ENCODE measurements around the gene GPC3. TPM values are rescaled to one million over a fixed set of nuclear protein-coding genes. Genes with fewer than 3 reads are reported as not detected.

GPC3 gene
- total RNA-seq, 1 experiment from 2014 or later: 32.4 TPM

DNA sequence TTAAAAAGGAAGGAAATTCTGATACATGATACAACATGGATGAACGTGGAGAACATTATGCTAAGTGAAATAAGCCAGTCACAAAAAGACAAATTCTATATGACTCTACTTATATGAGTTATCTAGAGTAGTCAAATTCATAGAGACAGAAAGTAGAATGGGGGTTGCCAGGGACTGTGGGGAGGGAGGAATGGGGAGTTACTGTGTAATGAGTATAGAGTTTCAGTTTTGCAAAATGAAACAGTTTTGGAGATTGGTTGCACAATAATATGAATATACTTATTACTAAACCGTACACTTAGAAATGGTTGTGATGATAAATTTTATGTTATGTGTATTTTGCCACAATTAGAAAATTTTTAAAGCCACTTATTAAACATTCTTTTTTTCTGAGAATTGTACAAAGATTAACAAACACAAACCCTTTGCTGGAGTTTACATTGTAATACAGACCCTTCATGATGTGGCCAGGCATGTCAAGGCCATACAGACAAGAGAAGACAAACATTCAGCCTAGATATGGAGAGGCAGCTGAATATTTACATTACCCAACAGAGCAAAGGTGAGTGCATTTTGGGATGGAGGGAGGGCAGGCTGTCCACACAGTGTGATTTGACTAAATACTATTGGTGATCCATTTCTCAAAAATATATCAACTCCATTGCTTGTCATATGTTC lies 21.2 kb upstream of the GPC3 start (continued):
- TF ChIP-seq, protein P1, sequence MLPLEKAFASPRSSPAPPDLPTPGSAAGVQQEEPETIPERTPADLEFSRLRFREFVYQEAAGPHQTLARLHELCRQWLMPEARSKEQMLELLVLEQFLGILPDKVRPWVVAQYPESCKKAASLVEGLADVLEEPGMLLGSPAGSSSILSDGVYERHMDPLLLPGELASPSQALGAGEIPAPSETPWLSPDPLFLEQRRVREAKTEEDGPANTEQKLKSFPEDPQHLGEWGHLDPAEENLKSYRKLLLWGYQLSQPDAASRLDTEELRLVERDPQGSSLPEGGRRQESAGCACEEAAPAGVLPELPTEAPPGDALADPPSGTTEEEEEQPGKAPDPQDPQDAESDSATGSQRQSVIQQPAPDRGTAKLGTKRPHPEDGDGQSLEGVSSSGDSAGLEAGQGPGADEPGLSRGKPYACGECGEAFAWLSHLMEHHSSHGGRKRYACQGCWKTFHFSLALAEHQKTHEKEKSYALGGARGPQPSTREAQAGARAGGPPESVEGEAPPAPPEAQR (CRISPR knock-in tag; IDR thresholded peaks at IDR 0.05): no peak
- no peak for TF ChIP-seq ZNF138 (CRISPR knock-in tag; conservative IDR thresholded peaks at IDR 0.05)
- TF ChIP-seq SMAD3 (CRISPR knock-in tag; IDR thresholded peaks at IDR 0.05; ENCODE audit: borderline replicate concordance): no peak

DNA sequence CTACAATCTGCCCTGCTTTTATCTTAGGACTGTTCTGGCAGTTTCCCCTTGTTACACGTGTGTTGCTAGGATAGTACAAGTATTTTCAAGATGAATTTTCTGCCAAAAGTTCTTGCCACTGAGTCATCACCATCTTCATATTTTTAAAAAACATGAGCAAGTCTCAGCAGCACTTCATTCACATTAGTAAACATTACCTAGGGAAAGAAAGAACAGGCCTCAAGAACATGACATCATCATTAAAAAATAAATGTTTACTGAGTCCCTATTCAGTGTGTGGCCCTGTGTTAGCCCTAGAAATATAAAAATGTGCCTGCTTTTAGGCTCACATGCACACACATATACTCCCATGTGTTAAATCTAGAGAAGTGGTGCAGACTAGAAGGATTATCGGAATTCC lies 18.7 kb upstream of the GPC3 start:
- Mint-ChIP-seq H3K4me1 (peaks cover 23% of the 10 kb centered on the region), H3K27me3 (ENCODE audit: low read depth) (no peaks in the 10 kb centered on the region), H3K36me3 (no peaks in the 10 kb centered on the region), H3K27ac (no peak overlapping the region), H3K4me3 (no peak overlapping the region), H3K9me3 (no peaks in the 10 kb centered on the region)
- DNase-seq (ENCODE audit: low spot score): no peak
- TF ChIP-seq, protein P2, sequence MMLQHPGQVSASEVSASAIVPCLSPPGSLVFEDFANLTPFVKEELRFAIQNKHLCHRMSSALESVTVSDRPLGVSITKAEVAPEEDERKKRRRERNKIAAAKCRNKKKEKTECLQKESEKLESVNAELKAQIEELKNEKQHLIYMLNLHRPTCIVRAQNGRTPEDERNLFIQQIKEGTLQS (CRISPR knock-in tag; conservative IDR thresholded peaks at IDR 0.05): no peak
- TF ChIP-seq ZNF423 (CRISPR knock-in tag; IDR thresholded peaks at IDR 0.05) (no peak), CBFB (CRISPR knock-in tag; IDR thresholded peaks at IDR 0.05; ENCODE audit: low read depth) (no peak), GTF2I (CRISPR knock-in tag; conservative IDR thresholded peaks at IDR 0.05) (no peak), RELA (CRISPR knock-in tag; IDR thresholded peaks at IDR 0.05; ENCODE audit: borderline replicate concordance) (no peak), NR2C2 (CRISPR knock-in tag; IDR thresholded peaks at IDR 0.05) (no peak), SOX15 (CRISPR knock-in tag; IDR thresholded peaks at IDR 0.05) (no peak), JAZF1 (CRISPR knock-in tag; IDR thresholded peaks at IDR 0.05) (no peak), KAT7 (CRISPR knock-in tag; IDR thresholded peaks at IDR 0.05; ENCODE audit: borderline replicate concordance) (no peak), ESRRA (CRISPR knock-in tag; IDR thresholded peaks at IDR 0.05; ENCODE audit: borderline replicate concordance) (no peak), ZNF138 (CRISPR knock-in tag; conservative IDR thresholded peaks at IDR 0.05) (no peak)
- TF ChIP-seq, protein P3, sequence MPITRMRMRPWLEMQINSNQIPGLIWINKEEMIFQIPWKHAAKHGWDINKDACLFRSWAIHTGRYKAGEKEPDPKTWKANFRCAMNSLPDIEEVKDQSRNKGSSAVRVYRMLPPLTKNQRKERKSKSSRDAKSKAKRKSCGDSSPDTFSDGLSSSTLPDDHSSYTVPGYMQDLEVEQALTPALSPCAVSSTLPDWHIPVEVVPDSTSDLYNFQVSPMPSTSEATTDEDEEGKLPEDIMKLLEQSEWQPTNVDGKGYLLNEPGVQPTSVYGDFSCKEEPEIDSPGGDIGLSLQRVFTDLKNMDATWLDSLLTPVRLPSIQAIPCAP (CRISPR knock-in tag; IDR thresholded peaks at IDR 0.05): no peak
- TF ChIP-seq, protein P4, sequence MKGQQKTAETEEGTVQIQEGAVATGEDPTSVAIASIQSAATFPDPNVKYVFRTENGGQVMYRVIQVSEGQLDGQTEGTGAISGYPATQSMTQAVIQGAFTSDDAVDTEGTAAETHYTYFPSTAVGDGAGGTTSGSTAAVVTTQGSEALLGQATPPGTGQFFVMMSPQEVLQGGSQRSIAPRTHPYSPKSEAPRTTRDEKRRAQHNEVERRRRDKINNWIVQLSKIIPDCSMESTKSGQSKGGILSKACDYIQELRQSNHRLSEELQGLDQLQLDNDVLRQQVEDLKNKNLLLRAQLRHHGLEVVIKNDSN (CRISPR knock-in tag; IDR thresholded peaks at IDR 0.05): no peak
- TF ChIP-seq, protein P5, sequence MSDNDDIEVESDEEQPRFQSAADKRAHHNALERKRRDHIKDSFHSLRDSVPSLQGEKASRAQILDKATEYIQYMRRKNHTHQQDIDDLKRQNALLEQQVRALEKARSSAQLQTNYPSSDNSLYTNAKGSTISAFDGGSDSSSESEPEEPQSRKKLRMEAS (CRISPR knock-in tag; IDR thresholded peaks at IDR 0.05): no peak
- TF ChIP-seq, protein P6, sequence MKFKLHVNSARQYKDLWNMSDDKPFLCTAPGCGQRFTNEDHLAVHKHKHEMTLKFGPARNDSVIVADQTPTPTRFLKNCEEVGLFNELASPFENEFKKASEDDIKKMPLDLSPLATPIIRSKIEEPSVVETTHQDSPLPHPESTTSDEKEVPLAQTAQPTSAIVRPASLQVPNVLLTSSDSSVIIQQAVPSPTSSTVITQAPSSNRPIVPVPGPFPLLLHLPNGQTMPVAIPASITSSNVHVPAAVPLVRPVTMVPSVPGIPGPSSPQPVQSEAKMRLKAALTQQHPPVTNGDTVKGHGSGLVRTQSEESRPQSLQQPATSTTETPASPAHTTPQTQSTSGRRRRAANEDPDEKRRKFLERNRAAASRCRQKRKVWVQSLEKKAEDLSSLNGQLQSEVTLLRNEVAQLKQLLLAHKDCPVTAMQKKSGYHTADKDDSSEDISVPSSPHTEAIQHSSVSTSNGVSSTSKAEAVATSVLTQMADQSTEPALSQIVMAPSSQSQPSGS (CRISPR knock-in tag; IDR thresholded peaks at IDR 0.05; ENCODE audit: borderline replicate concordance, low read depth): no peak
- TF ChIP-seq, protein P7, sequence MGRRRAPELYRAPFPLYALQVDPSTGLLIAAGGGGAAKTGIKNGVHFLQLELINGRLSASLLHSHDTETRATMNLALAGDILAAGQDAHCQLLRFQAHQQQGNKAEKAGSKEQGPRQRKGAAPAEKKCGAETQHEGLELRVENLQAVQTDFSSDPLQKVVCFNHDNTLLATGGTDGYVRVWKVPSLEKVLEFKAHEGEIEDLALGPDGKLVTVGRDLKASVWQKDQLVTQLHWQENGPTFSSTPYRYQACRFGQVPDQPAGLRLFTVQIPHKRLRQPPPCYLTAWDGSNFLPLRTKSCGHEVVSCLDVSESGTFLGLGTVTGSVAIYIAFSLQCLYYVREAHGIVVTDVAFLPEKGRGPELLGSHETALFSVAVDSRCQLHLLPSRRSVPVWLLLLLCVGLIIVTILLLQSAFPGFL (CRISPR knock-in tag; IDR thresholded peaks at IDR 0.05; ENCODE audit: borderline replicate concordance): no peak
- TF ChIP-seq, protein P8, sequence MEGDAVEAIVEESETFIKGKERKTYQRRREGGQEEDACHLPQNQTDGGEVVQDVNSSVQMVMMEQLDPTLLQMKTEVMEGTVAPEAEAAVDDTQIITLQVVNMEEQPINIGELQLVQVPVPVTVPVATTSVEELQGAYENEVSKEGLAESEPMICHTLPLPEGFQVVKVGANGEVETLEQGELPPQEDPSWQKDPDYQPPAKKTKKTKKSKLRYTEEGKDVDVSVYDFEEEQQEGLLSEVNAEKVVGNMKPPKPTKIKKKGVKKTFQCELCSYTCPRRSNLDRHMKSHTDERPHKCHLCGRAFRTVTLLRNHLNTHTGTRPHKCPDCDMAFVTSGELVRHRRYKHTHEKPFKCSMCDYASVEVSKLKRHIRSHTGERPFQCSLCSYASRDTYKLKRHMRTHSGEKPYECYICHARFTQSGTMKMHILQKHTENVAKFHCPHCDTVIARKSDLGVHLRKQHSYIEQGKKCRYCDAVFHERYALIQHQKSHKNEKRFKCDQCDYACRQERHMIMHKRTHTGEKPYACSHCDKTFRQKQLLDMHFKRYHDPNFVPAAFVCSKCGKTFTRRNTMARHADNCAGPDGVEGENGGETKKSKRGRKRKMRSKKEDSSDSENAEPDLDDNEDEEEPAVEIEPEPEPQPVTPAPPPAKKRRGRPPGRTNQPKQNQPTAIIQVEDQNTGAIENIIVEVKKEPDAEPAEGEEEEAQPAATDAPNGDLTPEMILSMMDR (IDR thresholded peaks at IDR 0.05): no peak
- CTCF ChIA-PET: no interaction called here
- POLR2A ChIA-PET: no interaction called here
- ATAC-seq: no peak
